ENCODE results near the gene GATAD2B.
"Not testable (repeated sequence)": the region's sequence is repeated elsewhere in the genome, so short reads cannot be mapped to it uniquely, and the experiment has no call there.

The GATAD2B gene

GRCh38 chr1:153783233-153784190 is 139.3 kb downstream of the GATAD2B start:
- peak overlapping the region; percentile 67 for H3K4me3 ChIP-seq (ENCODE audit: low read depth, low read length)

GRCh38 chr1:153782648-153783047 is 140.1 kb downstream of the GATAD2B start:
- H3K4me3 ChIP-seq (ENCODE audit: low read depth, low read length): not testable (repeated sequence)

- no peak overlapping the region for H3K4me3 ChIP-seq (ENCODE audit: low read depth, low read length)
These were observed 142.2 kb downstream of the GATAD2B start for GRCh38 chr1:153780551-153780950.

GRCh38 chr1:153779781-153780541 is 142.8 kb downstream of the GATAD2B start:
- no peak overlapping the region for H3K4me3 ChIP-seq (ENCODE audit: low read depth, low read length)

GRCh38 chr1:153778824-153779519 is 143.8 kb downstream of the GATAD2B start:
- H3K4me3 ChIP-seq (ENCODE audit: low read depth, low read length): no peak overlapping the region

- H3K4me3 ChIP-seq (ENCODE audit: low read depth, low read length): no peak overlapping the region
These were observed 144.5 kb downstream of the GATAD2B start for GRCh38 chr1:153778051-153778823.

- H3K4me3 ChIP-seq (ENCODE audit: low read depth, low read length): no peak overlapping the region
These were observed 145.1 kb downstream of the GATAD2B start for GRCh38 chr1:153777648-153778047.

- H3K4me3 ChIP-seq (ENCODE audit: low read depth, low read length): no peak overlapping the region
These were observed 145.9 kb downstream of the GATAD2B start for GRCh38 chr1:153776845-153777370.

- H3K4me3 ChIP-seq (ENCODE audit: low read depth, low read length): peak overlapping the region; percentile 79
These were observed 146.4 kb downstream of the GATAD2B start for GRCh38 chr1:153776352-153776751.

- H3K4me3 ChIP-seq (ENCODE audit: low read depth, low read length): peak overlapping the region; percentile 79
These were observed 147.1 kb downstream of the GATAD2B start for GRCh38 chr1:153775458-153776327.

- H3K4me3 ChIP-seq (ENCODE audit: low read depth, low read length): peak within 1 kb of the TSS; percentile 79
These were observed 147.9 kb downstream of the GATAD2B start, which contains the start of gene SLC27A3 for GRCh38 chr1:153774780-153775457. Gene SLC27A3 (plus strand): TSS chr1:153775407. CDS start chr1:153775498, 91 bp downstream.

GRCh38 chr1:153774026-153774595 is 148.7 kb downstream of the GATAD2B start:
- no peak overlapping the region for H3K4me3 ChIP-seq (ENCODE audit: low read depth, low read length)

- no peak overlapping the region for H3K4me3 ChIP-seq (ENCODE audit: low read depth, low read length)
These were observed 149.5 kb downstream of the GATAD2B start for GRCh38 chr1:153773096-153773921.

- no peak overlapping the region for H3K4me3 ChIP-seq (ENCODE audit: low read depth, low read length)
These were observed 150.8 kb downstream of the GATAD2B start for GRCh38 chr1:153771841-153772593.

- no peak overlapping the region for H3K4me3 ChIP-seq (ENCODE audit: low read depth, low read length)
These were observed 151.5 kb downstream of the GATAD2B start for GRCh38 chr1:153771261-153771660.

GRCh38 chr1:153770797-153771196 is 152.0 kb downstream of the GATAD2B start:
- H3K4me3 ChIP-seq (ENCODE audit: low read depth, low read length): no peak overlapping the region

GRCh38 chr1:153769221-153769620 is 153.6 kb downstream of the GATAD2B start:
- no peak overlapping the region for H3K4me3 ChIP-seq (ENCODE audit: low read depth, low read length)
